Glutamatergic neuron (in vitro differentiated cells): Measurements from ENCODE around the gene DTX4. TPM values are rescaled to one million over a fixed set of nuclear protein-coding genes. Genes with fewer than 3 reads are reported as not detected.

ENCODE experiments used
- DNase-seq: peaks from one replicate; pipeline ENCODE4 v3.0.0; 2022
- H3K27ac Mint-ChIP-seq: one replicate; pipeline ENCODE4 v1.8.0; 2020; ENCODE audit warnings: mild to moderate bottlenecking, mixed read lengths, inconsistent platforms; ENCODE audit not compliant: unreplicated experiment
- H3K27me3 Mint-ChIP-seq: one replicate; pipeline ENCODE4 v1.8.0; 2020; ENCODE audit warnings: mild to moderate bottlenecking, moderate library complexity, mixed read lengths, inconsistent platforms; ENCODE audit not compliant: unreplicated experiment
- H3K36me3 Mint-ChIP-seq: one replicate; pipeline ENCODE4 v1.8.0; 2020; ENCODE audit warnings: mild to moderate bottlenecking, mixed read lengths, inconsistent platforms; ENCODE audit not compliant: unreplicated experiment
- H3K4me1 Mint-ChIP-seq: one replicate; pipeline ENCODE4 v1.8.0; 2020; ENCODE audit warnings: mild to moderate bottlenecking, low read depth, mixed read lengths, inconsistent platforms; ENCODE audit not compliant: unreplicated experiment
- H3K4me3 Mint-ChIP-seq: one replicate; pipeline ENCODE4 v1.8.0; 2020; ENCODE audit warnings: mild to moderate bottlenecking, mixed read lengths, inconsistent platforms; ENCODE audit not compliant: unreplicated experiment
- H3K9me3 Mint-ChIP-seq: one replicate; pipeline ENCODE4 v1.8.0; 2020; ENCODE audit warnings: mild to moderate bottlenecking, moderate library complexity, mixed read lengths, inconsistent platforms; ENCODE audit not compliant: unreplicated experiment
- CTCF ChIP-seq: fragments of 200-600 bp; sonication (generic); IDR thresholded peaks from one replicate; pipeline ENCODE4 v1.5.0; 2021; ENCODE audit not compliant: partially characterized antibody, unreplicated experiment
- total RNA-seq: library from RNA; stranded (reverse); fragmentation: NEBNext Ultra II Directional; extraction: Animal tissue kit (Norgen Biotek cat#: 25700); gene quantifications from one replicate; pipeline ENCODE4 v1.2.1, GENCODE V29; 2021; ENCODE audit not compliant: unreplicated experiment

DTX4 gene
- total RNA-seq, 1 donor from 2014 or later: 4.1 TPM

GRCh38 chr11:59141191-59141590 lies 30.7 kb upstream of the DTX4 start:
- Mint-ChIP-seq H3K27me3 (peaks cover 11% of the 10 kb centered on the region), H3K4me1 (peaks cover 3% of the 10 kb centered on the region), H3K27ac (no peak overlapping the region), H3K4me3 (no peak overlapping the region), H3K9me3 (peaks cover 1% of the 10 kb centered on the region), H3K36me3 (no peaks in the 10 kb centered on the region)
- no peak for TF ChIP-seq CTCF
- DNase-seq: no peak

- peaks cover 11% of the 10 kb centered on the region for H3K27me3 Mint-ChIP-seq
- no peak overlapping the region for H3K27ac Mint-ChIP-seq
- DNase-seq: no peak
- peaks cover 3% of the 10 kb centered on the region for H3K4me1 Mint-ChIP-seq
- H3K36me3 Mint-ChIP-seq: no peaks in the 10 kb centered on the region
- no peaks in the 10 kb centered on the region for H3K9me3 Mint-ChIP-seq
- no peak for TF ChIP-seq CTCF
- H3K4me3 Mint-ChIP-seq: peak overlapping the region; percentile 95
Observed at GRCh38 chr11:59141673-59142460, 30.1 kb upstream of the DTX4 start.

GRCh38 chr11:59142530-59143507 lies 29.1 kb upstream of the DTX4 start, which contains the start of gene FAM111A:
Gene FAM111A (plus strand): TSS chr11:59142856. CDS start chr11:59148873, 6,017 bp downstream.
- no peaks in the 10 kb centered on the region for H3K36me3 Mint-ChIP-seq
- H3K9me3 Mint-ChIP-seq: no peaks in the 10 kb centered on the region
- peak; percentile 63 for DNase-seq
- H3K27me3 Mint-ChIP-seq: peaks cover 11% of the 10 kb centered on the region
- no peak for TF ChIP-seq CTCF
- no peak within 1 kb of the TSS for H3K27ac Mint-ChIP-seq
- peak within 1 kb of the TSS; percentile 95 for H3K4me3 Mint-ChIP-seq
- H3K4me1 Mint-ChIP-seq: peaks cover 3% of the 10 kb centered on the region

- H3K9me3 Mint-ChIP-seq: no peaks in the 10 kb centered on the region
- H3K4me1 Mint-ChIP-seq: peaks cover 3% of the 10 kb centered on the region
- no peak overlapping the region for H3K27ac Mint-ChIP-seq
Observed at GRCh38 chr11:59144096-59144495, 27.8 kb upstream of the DTX4 start.

More at GRCh38 chr11:59144096-59144495, 27.8 kb upstream of the DTX4 start:
- Mint-ChIP-seq H3K4me3 (peak overlapping the region; percentile 61), H3K36me3 (no peaks in the 10 kb centered on the region), H3K27me3 (peaks cover 11% of the 10 kb centered on the region)
- TF ChIP-seq CTCF: no peak
- DNase-seq: no peak
